HG03103 (cell line): ENCODE measurements around the gene ARHGEF4.

Experiments
- ATAC-seq: cut with Tn5 transposase; IDR thresholded peaks from one replicate; pipeline ENCODE4 v1.9.1; 2021; ENCODE audit warnings: low read depth; ENCODE audit not compliant: unreplicated experiment

ARHGEF4 gene

GRCh38 chr2:130849896-130850787 lies 13.4 kb downstream of the ARHGEF4 start:
- ATAC-seq, result no peak

- no peak for ATAC-seq
Observed at GRCh38 chr2:130850788-130851623, 14.3 kb downstream of the ARHGEF4 start.

- ATAC-seq, result no peak
Observed at GRCh38 chr2:130851624-130852382, 15.1 kb downstream of the ARHGEF4 start.

GRCh38 chr2:130852521-130853115 lies 15.9 kb downstream of the ARHGEF4 start:
- ATAC-seq, result no peak

- ATAC-seq, result no peak
Observed at GRCh38 chr2:130853391-130853790, 16.7 kb downstream of the ARHGEF4 start.

GRCh38 chr2:130854301-130854700 lies 17.6 kb downstream of the ARHGEF4 start:
- no peak for ATAC-seq

GRCh38 chr2:130864830-130865800 lies 28.4 kb downstream of the ARHGEF4 start:
- no peak for ATAC-seq

- ATAC-seq, result no peak
Observed at GRCh38 chr2:130869441-130870160, 32.9 kb downstream of the ARHGEF4 start.

GRCh38 chr2:130870161-130870485 lies 33.4 kb downstream of the ARHGEF4 start:
- no peak for ATAC-seq

GRCh38 chr2:130870779-130871178 lies 34.1 kb downstream of the ARHGEF4 start:
- no peak for ATAC-seq

GRCh38 chr2:130871843-130872740 lies 35.4 kb downstream of the ARHGEF4 start:
- no peak for ATAC-seq

- no peak for ATAC-seq
Observed at GRCh38 chr2:130872741-130873125, 36.0 kb downstream of the ARHGEF4 start.

GRCh38 chr2:130873700-130874346 lies 37.1 kb downstream of the ARHGEF4 start:
- peak; percentile 75 for ATAC-seq

- ATAC-seq, result no peak
Observed at GRCh38 chr2:130874512-130874911, 37.8 kb downstream of the ARHGEF4 start.

- no peak for ATAC-seq
Observed at GRCh38 chr2:130875935-130876334, 39.2 kb downstream of the ARHGEF4 start.

- no peak for ATAC-seq
Observed at GRCh38 chr2:130877258-130877657, 40.5 kb downstream of the ARHGEF4 start.

- no peak for ATAC-seq
Observed at GRCh38 chr2:130878316-130878715, 41.6 kb downstream of the ARHGEF4 start.
